GM20431 (cell line): ENCODE data around the gene HDAC10.
"Not testable (repeated sequence)": the region's sequence is repeated elsewhere in the genome, so short reads cannot be mapped to it uniquely, and the experiment has no call there.

Experiments used
- in situ Hi-C: fragments of 300-500 bp; cut with MseI, MboI; formaldehyde crosslinking; loops from one replicate; pipeline ENCODE4 v1.15.0; 2020; ENCODE audit warnings: low sequenced_read_pairs; ENCODE audit not compliant: unreplicated experiment

The HDAC10 gene

GRCh38 chr22:50206599-50206998 lies 44.5 kb downstream of the HDAC10 start:
- in situ Hi-C loops: no loop called here

GRCh38 chr22:50205781-50206569 lies 45.1 kb downstream of the HDAC10 start:
- in situ Hi-C loops: no loop called here

GRCh38 chr22:50204998-50205397 lies 46.1 kb downstream of the HDAC10 start:
- in situ Hi-C loops: not testable (repeated sequence)

- in situ Hi-C loops: no loop called here
Observed at GRCh38 chr22:50204571-50204970, 46.5 kb downstream of the HDAC10 start.

- in situ Hi-C loops: no loop called here
Observed at GRCh38 chr22:50203288-50203687, 47.8 kb downstream of the HDAC10 start.

GRCh38 chr22:50202130-50202666 lies 48.9 kb downstream of the HDAC10 start:
- in situ Hi-C loops: no loop called here

GRCh38 chr22:50201191-50202129 lies 49.6 kb downstream of the HDAC10 start:
- in situ Hi-C loops: no loop called here

- in situ Hi-C loops: no loop called here
Observed at GRCh38 chr22:50200461-50201190, 50.4 kb downstream of the HDAC10 start, which contains the start of gene SELENOO. SELENOO (plus strand) TSS chr22:50201011; CDS start chr22:50201037, 26 bp downstream.

- in situ Hi-C loops: no loop called here
Observed at GRCh38 chr22:50199829-50200460, 51.1 kb downstream of the HDAC10 start.

- in situ Hi-C loops: no loop called here
Observed at GRCh38 chr22:50199251-50199721, 51.8 kb downstream of the HDAC10 start.

GRCh38 chr22:50198624-50199017 lies 52.4 kb downstream of the HDAC10 start:
- in situ Hi-C loops: no loop called here

- in situ Hi-C loops: no loop called here
Observed at GRCh38 chr22:50197856-50198623, 53.0 kb downstream of the HDAC10 start.

GRCh38 chr22:50197000-50197800 lies 53.9 kb downstream of the HDAC10 start:
- in situ Hi-C loops: no loop called here

GRCh38 chr22:50196256-50196655 lies 54.8 kb downstream of the HDAC10 start:
- in situ Hi-C loops: no loop called here
